Mucosa of stomach (tissue), 1 donor: Measurements from ENCODE around the gene RAI14.

Experiments
- H3K27me3 ChIP-seq: one replicate; pipeline ENCODE4 v1.7.0; 2013; ENCODE audit warnings: mild to moderate bottlenecking, low read length; ENCODE audit not compliant: control insufficient read depth, insufficient read depth
- H3K36me3 ChIP-seq: one replicate; pipeline ENCODE4 v1.7.0; 2013; ENCODE audit warnings: low read length; ENCODE audit not compliant: control insufficient read depth, insufficient read depth
- H3K4me1 ChIP-seq: one replicate; pipeline ENCODE4 v1.7.0; 2013; ENCODE audit warnings: mild to moderate bottlenecking, low read length; ENCODE audit not compliant: control insufficient read depth, insufficient read depth
- H3K4me3 ChIP-seq: one replicate; pipeline ENCODE4 v1.7.0; 2013; ENCODE audit warnings: low read length
- H3K9ac ChIP-seq: one replicate; pipeline ENCODE4 v1.7.0; 2013; ENCODE audit warnings: mild to moderate bottlenecking, low read length, moderate library complexity
- H3K9me3 ChIP-seq: one replicate; pipeline ENCODE4 v1.7.0; 2013; ENCODE audit warnings: mild to moderate bottlenecking, low read length, moderate library complexity; ENCODE audit not compliant: control insufficient read depth
- donor health status: Pancreatic carcinoma.

RAI14 gene

GRCh38 chr5:34624691-34625090 is 31.4 kb upstream of the RAI14 start:
- Histone ChIP-seq H3K9ac (no peak overlapping the region), H3K4me1 (no peaks in the 10 kb centered on the region), H3K36me3 (no peaks in the 10 kb centered on the region), H3K27me3 (no peaks in the 10 kb centered on the region), H3K4me3 (no peak overlapping the region), H3K9me3 (no peaks in the 10 kb centered on the region)

DNA sequence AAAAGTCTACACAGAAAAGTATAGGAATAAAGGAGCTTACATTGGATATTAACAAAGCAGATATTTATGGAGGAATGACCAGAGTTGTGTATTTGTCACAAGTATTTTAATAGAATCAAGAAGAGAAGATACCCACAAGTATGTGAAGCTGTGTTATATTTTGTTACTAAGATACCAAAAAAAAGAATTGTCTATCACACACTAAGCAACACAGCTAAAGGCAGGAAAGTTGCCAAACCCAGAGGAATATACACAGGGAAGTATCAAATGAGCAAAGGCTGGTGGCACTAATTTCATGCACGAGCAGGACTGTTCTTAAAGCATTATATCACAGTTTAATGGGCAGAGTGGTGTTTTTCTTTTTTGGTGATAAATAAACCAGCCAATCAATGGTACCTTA is 30.9 kb upstream of the RAI14 start:
- Histone ChIP-seq H3K36me3 (no peaks in the 10 kb centered on the region), H3K4me3 (no peak overlapping the region), H3K27me3 (no peaks in the 10 kb centered on the region), H3K4me1 (no peaks in the 10 kb centered on the region), H3K9ac (no peak overlapping the region), H3K9me3 (no peaks in the 10 kb centered on the region)

- H3K4me3 ChIP-seq = no peak overlapping the region
- H3K27me3 ChIP-seq = no peaks in the 10 kb centered on the region
- no peaks in the 10 kb centered on the region for H3K36me3 ChIP-seq
- H3K9ac ChIP-seq = no peak overlapping the region
- no peaks in the 10 kb centered on the region for H3K9me3 ChIP-seq
- H3K4me1 ChIP-seq = no peaks in the 10 kb centered on the region
Measured at GRCh38 chr5:34626036-34626435, 30.1 kb upstream of the RAI14 start.

- no peaks in the 10 kb centered on the region for H3K36me3 ChIP-seq
Measured at GRCh38 chr5:34626751-34627150, 29.4 kb upstream of the RAI14 start.

DNA sequence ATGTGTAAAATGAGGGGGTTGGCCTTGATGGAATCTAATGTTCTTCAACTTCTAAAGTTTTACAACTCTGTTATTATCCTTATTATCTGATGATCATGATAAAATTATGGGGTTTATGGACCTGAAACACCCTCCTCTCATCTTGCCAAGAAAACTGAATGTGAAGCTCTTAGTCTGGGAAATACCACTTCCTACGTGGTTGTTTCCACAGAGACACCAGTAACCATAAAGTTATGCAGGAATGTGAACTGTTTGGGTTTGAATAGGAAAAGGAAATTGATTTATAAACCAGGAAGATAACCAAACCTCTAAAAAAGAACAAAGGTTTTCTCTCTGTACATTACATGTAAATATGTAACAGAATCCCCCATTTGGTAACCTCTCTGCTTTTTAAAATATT is 28.3 kb upstream of the RAI14 start:
- Histone ChIP-seq H3K36me3 (no peaks in the 10 kb centered on the region), H3K4me3 (no peak overlapping the region), H3K4me1 (no peaks in the 10 kb centered on the region), H3K9ac (no peak overlapping the region), H3K27me3 (no peaks in the 10 kb centered on the region), H3K9me3 (no peaks in the 10 kb centered on the region)

More at GRCh38 chr5:34626751-34627150, 29.4 kb upstream of the RAI14 start:
- H3K4me1 ChIP-seq = no peaks in the 10 kb centered on the region
- no peak overlapping the region for H3K9ac ChIP-seq
- H3K4me3 ChIP-seq = no peak overlapping the region
- no peaks in the 10 kb centered on the region for H3K27me3 ChIP-seq
- H3K9me3 ChIP-seq = no peaks in the 10 kb centered on the region

DNA sequence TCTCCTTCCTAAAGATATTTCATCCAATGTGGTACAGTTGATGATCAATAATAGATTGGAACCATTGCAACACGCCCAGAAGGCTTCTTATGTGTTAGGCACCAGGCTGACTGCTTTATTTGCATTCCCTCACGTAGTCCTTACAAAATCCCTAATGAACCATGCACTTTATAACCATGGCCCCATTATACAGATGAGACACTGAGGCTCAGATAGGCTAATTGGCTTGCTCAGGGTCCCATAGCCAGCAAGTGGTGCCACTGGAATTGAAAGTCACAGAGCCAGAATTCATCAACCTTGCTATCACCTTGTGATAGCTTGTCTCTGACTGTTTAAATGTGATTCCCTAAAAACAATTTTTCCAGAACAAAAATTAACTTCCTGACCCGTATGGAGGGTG is 27.8 kb upstream of the RAI14 start:
- no peaks in the 10 kb centered on the region for H3K4me1 ChIP-seq
- no peaks in the 10 kb centered on the region for H3K9me3 ChIP-seq
- no peak overlapping the region for H3K9ac ChIP-seq
- no peaks in the 10 kb centered on the region for H3K27me3 ChIP-seq
- H3K36me3 ChIP-seq = no peaks in the 10 kb centered on the region
- no peak overlapping the region for H3K4me3 ChIP-seq

GRCh38 chr5:34630596-34630995 is 25.5 kb upstream of the RAI14 start:
- no peak overlapping the region for H3K9ac ChIP-seq
- H3K27me3 ChIP-seq = no peaks in the 10 kb centered on the region
- no peak overlapping the region for H3K4me3 ChIP-seq
- no peaks in the 10 kb centered on the region for H3K4me1 ChIP-seq
- no peaks in the 10 kb centered on the region for H3K9me3 ChIP-seq
- H3K36me3 ChIP-seq = no peaks in the 10 kb centered on the region

DNA sequence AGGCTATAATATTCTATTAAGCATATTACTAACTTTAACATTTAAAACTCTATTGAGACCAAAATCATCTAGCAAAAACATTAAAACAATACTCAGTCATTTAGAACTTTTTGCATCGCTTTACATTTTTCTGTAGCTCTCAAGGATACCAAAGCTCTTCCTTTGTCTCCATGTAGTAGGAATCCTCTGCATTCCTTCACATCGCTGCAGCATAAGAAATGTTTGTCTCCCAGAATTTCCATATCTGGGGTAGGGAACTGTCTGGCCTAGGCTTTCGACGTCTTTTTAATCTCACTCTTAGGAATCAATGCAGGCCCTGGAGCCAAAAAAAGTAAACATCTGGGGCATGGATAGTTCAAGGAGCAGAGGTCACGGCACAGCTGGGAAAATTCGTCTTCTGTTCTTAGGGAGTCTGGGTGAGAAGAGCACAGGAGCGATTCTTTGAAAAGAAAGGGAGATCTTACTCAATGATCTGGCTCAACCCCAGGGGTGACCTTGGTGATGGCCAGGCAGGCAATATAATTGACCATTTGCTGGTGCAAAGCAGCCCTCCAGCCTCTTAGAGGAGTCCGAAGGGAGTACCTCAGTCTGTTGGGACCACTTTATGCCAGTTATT is 23.2 kb upstream of the RAI14 start:
- Histone ChIP-seq H3K9ac (no peak overlapping the region), H3K27me3 (no peaks in the 10 kb centered on the region), H3K4me1 (no peaks in the 10 kb centered on the region), H3K36me3 (no peaks in the 10 kb centered on the region), H3K9me3 (no peaks in the 10 kb centered on the region), H3K4me3 (no peak overlapping the region)

DNA sequence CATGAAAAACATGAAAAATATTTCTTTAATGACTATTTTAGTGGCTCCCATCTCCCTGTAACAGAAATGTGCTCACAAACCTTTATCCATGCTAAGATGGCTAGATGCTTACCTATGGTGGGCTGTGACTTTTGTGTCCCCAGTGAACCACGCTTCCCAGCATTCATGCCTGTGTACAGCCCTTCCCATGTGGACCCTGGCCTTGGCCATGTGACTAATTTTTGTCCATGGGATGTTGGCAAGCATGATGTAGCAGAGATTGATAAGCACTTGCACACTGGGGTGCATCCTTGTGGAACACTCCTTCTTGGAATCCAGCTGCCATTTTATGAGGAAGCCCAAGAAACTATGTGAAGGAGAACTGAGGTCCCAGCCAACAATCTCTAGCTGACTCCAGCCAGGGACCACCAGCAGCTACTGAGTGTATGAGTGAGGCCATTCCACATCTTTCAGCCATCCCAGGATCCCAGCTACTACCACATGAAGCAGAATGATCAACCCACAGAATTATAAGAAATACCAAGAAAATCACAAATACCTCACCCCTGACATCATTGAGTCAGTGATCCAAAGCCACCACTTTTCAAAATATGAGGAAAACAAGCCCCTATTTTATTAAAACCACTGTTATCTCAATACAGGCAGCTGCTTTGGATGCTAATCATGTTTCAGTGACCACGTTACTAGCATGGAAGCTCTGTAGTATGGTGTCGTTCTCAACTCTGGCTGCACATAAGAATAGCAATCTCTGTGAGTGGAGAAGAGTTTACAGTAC is 16.1 kb upstream of the RAI14 start:
- Histone ChIP-seq H3K4me1 (no peaks in the 10 kb centered on the region), H3K36me3 (no peaks in the 10 kb centered on the region), H3K27me3 (no peaks in the 10 kb centered on the region), H3K9me3 (no peaks in the 10 kb centered on the region), H3K4me3 (no peak overlapping the region), H3K9ac (no peak overlapping the region)

DNA sequence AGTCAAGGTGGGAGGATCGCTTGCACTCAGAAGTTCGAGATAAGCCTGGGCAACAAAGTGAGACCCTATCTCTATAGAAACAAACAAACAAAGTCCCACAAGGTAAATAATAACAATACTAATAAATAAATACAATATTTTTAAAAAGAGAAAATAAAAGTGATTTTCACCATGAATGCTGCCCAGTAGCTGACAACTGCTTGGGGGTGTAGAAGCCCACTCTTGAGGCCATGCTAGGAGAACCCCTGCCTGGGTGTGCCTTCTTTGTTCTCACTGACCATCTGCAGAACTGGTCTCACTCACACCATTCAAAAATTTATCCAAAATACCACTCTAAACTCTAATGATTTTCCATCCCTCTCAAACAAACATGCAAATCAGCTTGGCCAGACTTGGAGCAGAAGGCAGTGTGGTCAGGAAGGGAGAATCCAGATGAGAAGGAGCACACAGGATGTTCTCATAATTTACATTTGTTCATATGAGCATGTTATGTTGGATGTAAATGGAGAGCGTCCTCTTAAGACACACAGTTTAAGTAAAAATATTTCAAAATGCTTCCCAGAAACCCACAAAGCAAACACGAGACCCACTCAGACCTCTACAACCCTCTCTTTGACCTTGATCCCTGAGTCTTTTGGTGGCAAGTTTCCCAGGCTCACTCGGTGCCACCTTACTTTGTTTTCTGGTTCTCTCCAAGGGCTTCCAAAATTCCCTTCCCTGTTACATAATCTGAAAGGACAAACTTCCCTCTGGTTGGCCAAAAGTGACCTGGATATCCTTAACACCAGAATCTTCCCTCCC is 7.9 kb upstream of the RAI14 start:
- no peaks in the 10 kb centered on the region for H3K4me1 ChIP-seq
- H3K9ac ChIP-seq = no peak overlapping the region
- no peaks in the 10 kb centered on the region for H3K36me3 ChIP-seq
- H3K27me3 ChIP-seq = no peaks in the 10 kb centered on the region
- H3K9me3 ChIP-seq = no peaks in the 10 kb centered on the region
- H3K4me3 ChIP-seq = no peak overlapping the region

DNA sequence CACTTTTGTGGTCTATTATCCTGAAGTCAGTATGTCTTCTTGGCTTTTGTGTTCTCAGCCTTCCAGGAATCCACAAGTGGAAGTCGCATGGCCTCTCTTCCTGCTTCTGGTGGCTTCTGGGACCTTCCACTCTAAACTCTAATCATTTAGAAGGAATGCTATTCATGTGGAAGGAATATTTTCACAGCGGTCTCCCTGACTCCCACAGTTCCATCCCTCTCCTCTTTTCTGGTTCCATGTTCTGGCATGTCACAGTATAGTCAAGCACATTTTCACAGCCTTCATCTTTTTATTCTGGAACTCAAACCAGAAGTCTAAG is 7.3 kb upstream of the RAI14 start:
- Histone ChIP-seq H3K9me3 (no peaks in the 10 kb centered on the region), H3K36me3 (no peaks in the 10 kb centered on the region), H3K9ac (no peak overlapping the region), H3K4me3 (no peak overlapping the region), H3K27me3 (no peaks in the 10 kb centered on the region), H3K4me1 (no peaks in the 10 kb centered on the region)

DNA sequence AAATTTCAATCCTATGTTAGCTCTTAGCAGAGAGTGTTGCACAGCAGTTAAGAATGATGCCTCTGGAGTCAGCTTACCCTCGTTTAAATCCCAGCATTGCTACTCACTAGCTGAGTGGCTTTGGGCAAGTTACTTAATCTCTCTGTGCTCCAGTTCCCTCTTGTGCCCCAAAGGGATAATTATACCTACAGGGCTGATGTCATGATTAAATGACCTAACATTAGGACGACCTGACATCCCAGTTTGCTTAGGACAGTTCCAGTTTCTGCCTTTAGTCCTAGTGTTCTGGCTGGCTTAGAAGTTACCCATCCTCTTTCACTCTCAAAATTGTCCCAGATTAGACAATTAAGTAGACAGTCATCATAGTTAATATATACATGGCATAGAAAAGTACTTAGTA is 4.3 kb upstream of the RAI14 start:
- Histone ChIP-seq H3K4me1 (peaks cover 5% of the 10 kb centered on the region), H3K4me3 (no peak overlapping the region), H3K27me3 (no peaks in the 10 kb centered on the region), H3K9me3 (no peaks in the 10 kb centered on the region), H3K9ac (no peak overlapping the region), H3K36me3 (no peaks in the 10 kb centered on the region)
